HCT116 (cell line): ENCODE data around the gene ZNG1F.
"Not testable (repeated sequence)": the region's sequence is repeated elsewhere in the genome, so short reads cannot be mapped to it uniquely, and the experiment has no call there.

Experiments
- EZH2 ChIP-seq: fragments of 200-600 bp; sonication (generic); IDR thresholded peaks from 2 replicates; pipeline ENCODE4 v1.6.1; 2017; ENCODE audit warnings: antibody characterized with exemption, mixed run types
- SIN3A ChIP-seq: IDR thresholded peaks from 2 replicates; pipeline ENCODE4 v1.6.1; 2012; ENCODE audit warnings: low read depth
- SP1 ChIP-seq: IDR thresholded peaks from 2 replicates; pipeline ENCODE4 v1.6.1; 2012; ENCODE audit warnings: low read depth
- TCF7L2 ChIP-seq: IDR thresholded peaks from 2 replicates; pipeline ENCODE4 v1.7.0; 2011; ENCODE audit warnings: borderline replicate concordance, inconsistent platforms; ENCODE audit not compliant: insufficient read depth, insufficient read length; ENCODE audit errors: extremely low read depth
- ZNF274 ChIP-seq: fragments of 200-500 bp; sonication (Bioruptor generic); IDR thresholded peaks from 2 replicates; pipeline ENCODE4 v1.6.1; 2014; ENCODE audit warnings: mild to moderate bottlenecking, low read depth, low read length, inconsistent platforms
- TF ChIP-seq, protein P1 (sequence below), 3 experiments: fragments of 200-600 bp in 1 of 3; sonication (generic) in 1 of 3; IDR thresholded peaks in 2 of 3; conservative IDR thresholded peaks in 1 of 3; 2 replicates each; pipeline ENCODE4 v1.5.1; 2012 to 2017; ENCODE audit warnings: low read depth in 2 of 3, low read length in 2 of 3, antibody characterized with exemption in 1 of 3, borderline replicate concordance in 1 of 3, control low read depth in 1 of 3, mild to moderate bottlenecking in 1 of 3, mixed read lengths in 1 of 3, mixed run types in 1 of 3, moderate library complexity in 1 of 3; ENCODE audit not compliant: insufficient read depth in 1 of 3

DNA sequence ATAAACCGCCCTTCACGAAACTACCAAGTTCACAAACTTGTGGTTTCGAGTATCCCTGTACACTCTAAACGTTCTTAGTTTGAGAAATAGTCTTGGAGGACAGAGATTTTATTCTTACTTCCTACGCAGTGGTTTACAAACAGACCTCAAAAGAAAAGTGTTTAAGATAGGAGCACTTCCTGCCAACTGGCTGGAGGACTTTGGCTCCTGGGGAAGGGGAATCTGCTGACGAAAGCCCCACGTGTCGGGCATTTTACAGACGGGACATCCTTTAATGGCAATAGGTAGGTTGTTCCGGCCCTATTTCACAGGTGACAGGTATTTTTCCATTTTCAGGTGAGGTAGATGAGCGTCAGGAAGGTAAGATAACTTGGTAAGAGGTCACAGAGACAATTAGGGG, 678 bp downstream of the ZNG1F start:
- not testable (repeated sequence) for TF ChIP-seq TCF7L2, EZH2, ZNF274, SP1, SIN3A
- TF ChIP-seq, protein P1, sequence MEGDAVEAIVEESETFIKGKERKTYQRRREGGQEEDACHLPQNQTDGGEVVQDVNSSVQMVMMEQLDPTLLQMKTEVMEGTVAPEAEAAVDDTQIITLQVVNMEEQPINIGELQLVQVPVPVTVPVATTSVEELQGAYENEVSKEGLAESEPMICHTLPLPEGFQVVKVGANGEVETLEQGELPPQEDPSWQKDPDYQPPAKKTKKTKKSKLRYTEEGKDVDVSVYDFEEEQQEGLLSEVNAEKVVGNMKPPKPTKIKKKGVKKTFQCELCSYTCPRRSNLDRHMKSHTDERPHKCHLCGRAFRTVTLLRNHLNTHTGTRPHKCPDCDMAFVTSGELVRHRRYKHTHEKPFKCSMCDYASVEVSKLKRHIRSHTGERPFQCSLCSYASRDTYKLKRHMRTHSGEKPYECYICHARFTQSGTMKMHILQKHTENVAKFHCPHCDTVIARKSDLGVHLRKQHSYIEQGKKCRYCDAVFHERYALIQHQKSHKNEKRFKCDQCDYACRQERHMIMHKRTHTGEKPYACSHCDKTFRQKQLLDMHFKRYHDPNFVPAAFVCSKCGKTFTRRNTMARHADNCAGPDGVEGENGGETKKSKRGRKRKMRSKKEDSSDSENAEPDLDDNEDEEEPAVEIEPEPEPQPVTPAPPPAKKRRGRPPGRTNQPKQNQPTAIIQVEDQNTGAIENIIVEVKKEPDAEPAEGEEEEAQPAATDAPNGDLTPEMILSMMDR (IDR thresholded peaks at IDR 0.05 in 2 of 3, conservative IDR thresholded peaks at IDR 0.05 in 1 of 3; ENCODE audit: borderline replicate concordance in 1 of 3, insufficient read depth in 1 of 3, low read depth in 2 of 3, low read length in 2 of 3) = not testable (repeated sequence)
